Measurements from ENCODE around the gene DACH1.

Gene DACH1

DNA sequence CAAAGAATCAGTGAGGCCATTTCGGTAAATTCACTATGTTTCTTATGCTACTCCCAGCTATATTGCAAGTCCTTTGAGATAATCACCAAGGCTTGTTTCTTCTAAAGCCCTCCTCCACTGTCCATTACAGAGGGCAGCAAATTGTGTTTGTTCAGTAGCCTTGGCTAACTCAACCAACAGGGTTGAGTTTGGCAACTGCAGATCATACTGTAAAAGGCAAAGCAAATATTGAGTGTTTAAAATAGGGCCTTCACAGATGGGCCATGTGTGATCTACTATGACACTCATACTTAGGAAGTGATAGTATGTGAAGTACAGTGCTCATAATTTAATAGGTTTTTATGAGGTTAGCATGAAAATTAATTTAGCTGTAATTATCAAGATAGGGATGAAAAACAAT, 171.3 kb downstream of the DACH1 start:
- no peaks in the 10 kb centered on the region for H3K27me3 ChIP-seq (ENCODE audit: control insufficient read depth in 5 of 5, insufficient read depth in 4 of 5, low read length in 5 of 5)
- H3K36me3 ChIP-seq (ENCODE audit: control insufficient read depth in 5 of 5, insufficient read depth in 5 of 5, low read length in 5 of 5) = no peaks in the 10 kb centered on the region
- no peak overlapping the region for H3K4me3 ChIP-seq (ENCODE audit: low read depth in 1 of 5, low read length in 5 of 5)
- no peaks in the 10 kb centered on the region for H3K9me3 ChIP-seq (ENCODE audit: control insufficient read depth in 5 of 5, low read length in 5 of 5)
- no peak overlapping the region for H3K9ac ChIP-seq (ENCODE audit: low read length in 5 of 5)
- H3K4me1 ChIP-seq (ENCODE audit: control insufficient read depth in 5 of 5, insufficient read depth in 5 of 5, low read length in 5 of 5) = no peaks in the 10 kb centered on the region
- no peak overlapping the region for H3K27ac ChIP-seq (ENCODE audit: low read depth, low read length)

DNA sequence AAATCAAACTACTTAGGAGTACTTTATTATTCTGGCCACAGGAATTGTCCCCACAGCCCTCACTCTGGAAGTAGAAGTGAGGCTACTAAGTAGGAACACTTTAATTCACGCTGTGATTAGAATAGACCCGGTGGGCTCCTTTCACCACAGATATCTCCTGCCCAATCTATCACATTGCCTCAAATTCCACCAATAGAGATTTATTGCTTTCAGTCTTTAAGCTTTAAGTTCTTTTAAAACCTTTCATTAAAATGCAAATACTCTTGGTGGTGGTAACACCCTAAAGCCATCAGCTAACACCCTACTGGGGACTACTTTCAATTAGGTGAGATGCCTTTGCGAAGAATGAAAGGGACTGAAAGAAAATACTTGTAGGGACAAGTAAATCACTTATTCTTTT, 181.9 kb downstream of the DACH1 start:
- H3K4me1 ChIP-seq (ENCODE audit: control insufficient read depth in 5 of 5, insufficient read depth in 5 of 5, low read length in 5 of 5) = peaks cover 0 to 4% (median 0%) of the 10 kb centered on the region in 5 donors
- H3K27ac ChIP-seq (ENCODE audit: low read depth, low read length) = no peak overlapping the region
- no peaks in the 10 kb centered on the region for H3K27me3 ChIP-seq (ENCODE audit: control insufficient read depth in 5 of 5, insufficient read depth in 4 of 5, low read length in 5 of 5)
- no peaks in the 10 kb centered on the region for H3K9me3 ChIP-seq (ENCODE audit: control insufficient read depth in 5 of 5, low read length in 5 of 5)
- no peaks in the 10 kb centered on the region for H3K36me3 ChIP-seq (ENCODE audit: control insufficient read depth in 5 of 5, insufficient read depth in 5 of 5, low read length in 5 of 5)
- H3K4me3 ChIP-seq (ENCODE audit: low read depth in 1 of 5, low read length in 5 of 5) = no peak overlapping the region
- H3K9ac ChIP-seq (ENCODE audit: low read length in 5 of 5) = no peak overlapping the region

DNA sequence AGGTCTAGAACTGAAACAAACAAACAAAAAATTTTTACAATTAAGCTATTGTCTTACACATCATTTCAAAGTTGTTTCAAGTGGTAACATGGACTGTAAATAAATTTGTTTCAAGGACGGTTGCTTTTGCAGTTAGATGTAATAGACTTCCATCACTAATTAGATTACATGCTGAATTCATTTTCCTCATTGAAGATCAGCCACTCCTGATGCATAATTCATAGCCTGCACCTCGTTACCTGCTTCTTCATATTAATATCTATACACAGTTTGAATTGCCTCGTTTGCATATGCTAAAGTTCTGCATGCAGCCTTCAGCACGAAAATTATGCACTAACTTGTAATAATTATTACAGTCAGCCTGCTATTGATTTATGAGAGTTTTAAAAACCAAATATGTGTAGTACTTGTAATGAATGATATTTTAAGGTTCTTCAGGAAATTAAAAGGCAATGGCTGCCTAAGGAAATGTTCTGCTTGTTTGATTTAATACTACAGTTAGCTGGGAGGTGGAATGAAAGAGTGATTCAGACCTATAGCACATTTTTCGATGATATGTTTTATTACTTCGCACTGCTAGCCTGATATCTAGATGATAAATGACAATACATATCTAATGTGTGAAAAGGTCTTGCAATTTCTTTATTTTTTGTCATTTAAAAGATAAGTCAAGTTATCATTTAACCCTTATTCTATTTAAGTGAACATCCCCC, 184.9 kb downstream of the DACH1 start:
- H3K27me3 ChIP-seq (ENCODE audit: control insufficient read depth in 5 of 5, insufficient read depth in 4 of 5, low read length in 5 of 5) = no peaks in the 10 kb centered on the region
- H3K9me3 ChIP-seq (ENCODE audit: control insufficient read depth in 5 of 5, low read length in 5 of 5) = no peaks in the 10 kb centered on the region
- no peak overlapping the region for H3K27ac ChIP-seq (ENCODE audit: low read depth, low read length)
- H3K9ac ChIP-seq (ENCODE audit: low read length in 5 of 5) = no peak overlapping the region
- H3K4me1 ChIP-seq (ENCODE audit: control insufficient read depth in 5 of 5, insufficient read depth in 5 of 5, low read length in 5 of 5) = peaks cover 0 to 4% (median 0%) of the 10 kb centered on the region in 5 donors
- no peaks in the 10 kb centered on the region for H3K36me3 ChIP-seq (ENCODE audit: control insufficient read depth in 5 of 5, insufficient read depth in 5 of 5, low read length in 5 of 5)
- no peak overlapping the region for H3K4me3 ChIP-seq (ENCODE audit: low read depth in 1 of 5, low read length in 5 of 5)

DNA sequence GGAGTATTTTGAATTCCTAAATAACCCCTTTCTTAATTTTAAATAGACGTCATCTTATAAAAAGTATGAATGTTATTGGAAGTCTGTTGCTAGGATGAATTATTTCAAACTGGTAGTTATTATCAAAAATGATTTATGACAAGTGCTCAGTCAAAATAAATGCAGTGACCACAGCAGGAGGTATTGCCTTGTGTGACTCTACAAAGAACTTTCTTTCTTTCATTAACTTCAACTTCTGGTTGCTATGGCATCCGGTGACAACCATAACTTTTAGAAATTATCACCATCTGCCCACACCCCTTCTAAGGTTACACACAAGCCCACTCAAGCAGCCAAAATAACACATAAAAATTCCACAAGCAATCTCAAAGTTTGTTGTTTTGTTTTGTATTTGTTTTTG, 189.9 kb downstream of the DACH1 start:
- H3K27ac ChIP-seq (ENCODE audit: low read depth, low read length) = no peak overlapping the region
- no peaks in the 10 kb centered on the region for H3K36me3 ChIP-seq (ENCODE audit: control insufficient read depth in 5 of 5, insufficient read depth in 5 of 5, low read length in 5 of 5)
- no peak overlapping the region for H3K9ac ChIP-seq (ENCODE audit: low read length in 5 of 5)
- no peaks in the 10 kb centered on the region for H3K9me3 ChIP-seq (ENCODE audit: control insufficient read depth in 5 of 5, low read length in 5 of 5)
- no peak overlapping the region for H3K4me3 ChIP-seq (ENCODE audit: low read depth in 1 of 5, low read length in 5 of 5)
- H3K4me1 ChIP-seq (ENCODE audit: control insufficient read depth in 5 of 5, insufficient read depth in 5 of 5, low read length in 5 of 5) = no peaks in the 10 kb centered on the region
- H3K27me3 ChIP-seq (ENCODE audit: control insufficient read depth in 5 of 5, insufficient read depth in 4 of 5, low read length in 5 of 5) = no peaks in the 10 kb centered on the region

DNA sequence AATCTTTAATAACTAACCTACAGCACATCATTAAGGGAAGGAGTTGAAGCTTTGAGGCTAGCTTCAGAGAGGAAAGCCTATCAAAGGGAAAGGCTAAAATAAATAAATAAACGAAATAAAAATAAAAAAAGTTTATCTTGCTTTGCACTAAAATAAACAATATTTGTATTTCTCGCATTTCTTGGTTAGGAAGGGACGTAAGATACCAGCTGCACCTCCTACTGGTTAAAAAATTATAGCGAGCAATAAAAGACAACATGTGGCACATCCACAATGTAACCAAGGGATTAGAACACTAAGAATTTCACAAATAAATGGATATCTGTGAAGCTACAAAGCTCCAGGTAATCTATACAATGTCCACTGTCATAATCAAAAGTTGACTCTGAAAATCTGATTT, 194.5 kb downstream of the DACH1 start:
- Histone ChIP-seq H3K27me3 (ENCODE audit: control insufficient read depth in 5 of 5, insufficient read depth in 4 of 5, low read length in 5 of 5) (no peaks in the 10 kb centered on the region), H3K9me3 (ENCODE audit: control insufficient read depth in 5 of 5, low read length in 5 of 5) (no peaks in the 10 kb centered on the region), H3K9ac (ENCODE audit: low read length in 5 of 5) (no peak overlapping the region), H3K27ac (ENCODE audit: low read depth, low read length) (no peak overlapping the region), H3K4me3 (ENCODE audit: low read depth in 1 of 5, low read length in 5 of 5) (no peak overlapping the region), H3K36me3 (ENCODE audit: control insufficient read depth in 5 of 5, insufficient read depth in 5 of 5, low read length in 5 of 5) (no peaks in the 10 kb centered on the region), H3K4me1 (ENCODE audit: control insufficient read depth in 5 of 5, insufficient read depth in 5 of 5, low read length in 5 of 5) (no peaks in the 10 kb centered on the region)

DNA sequence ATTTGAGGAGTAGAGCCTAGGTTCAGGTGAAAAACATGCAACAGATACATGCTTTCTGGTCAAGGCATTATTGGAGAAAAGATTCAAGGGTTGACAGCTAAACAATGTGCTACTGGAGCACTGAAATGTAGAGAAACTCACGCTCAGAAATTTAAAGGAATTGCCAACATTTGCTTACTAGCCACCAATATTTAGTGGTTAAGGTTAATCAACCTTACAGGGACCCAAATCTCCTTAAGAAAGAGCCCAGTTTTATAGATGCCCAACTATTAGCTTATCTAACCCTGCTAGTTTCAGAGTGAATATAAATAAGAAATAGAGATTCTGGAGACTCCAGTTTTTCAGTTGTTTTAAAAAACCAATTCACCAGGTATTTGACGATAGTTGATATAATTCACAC, 203.6 kb downstream of the DACH1 start:
- no peaks in the 10 kb centered on the region for H3K27me3 ChIP-seq (ENCODE audit: control insufficient read depth in 5 of 5, insufficient read depth in 4 of 5, low read length in 5 of 5)
- no peaks in the 10 kb centered on the region for H3K36me3 ChIP-seq (ENCODE audit: control insufficient read depth in 5 of 5, insufficient read depth in 5 of 5, low read length in 5 of 5)
- no peak overlapping the region for H3K4me3 ChIP-seq (ENCODE audit: low read depth in 1 of 5, low read length in 5 of 5)
- H3K9me3 ChIP-seq (ENCODE audit: control insufficient read depth in 5 of 5, low read length in 5 of 5) = no peaks in the 10 kb centered on the region
- H3K4me1 ChIP-seq (ENCODE audit: control insufficient read depth in 5 of 5, insufficient read depth in 5 of 5, low read length in 5 of 5) = peaks cover 0 to 4% (median 0%) of the 10 kb centered on the region in 5 donors
- no peak overlapping the region for H3K27ac ChIP-seq (ENCODE audit: low read depth, low read length)
- no peak overlapping the region for H3K9ac ChIP-seq (ENCODE audit: low read length in 5 of 5)

DNA sequence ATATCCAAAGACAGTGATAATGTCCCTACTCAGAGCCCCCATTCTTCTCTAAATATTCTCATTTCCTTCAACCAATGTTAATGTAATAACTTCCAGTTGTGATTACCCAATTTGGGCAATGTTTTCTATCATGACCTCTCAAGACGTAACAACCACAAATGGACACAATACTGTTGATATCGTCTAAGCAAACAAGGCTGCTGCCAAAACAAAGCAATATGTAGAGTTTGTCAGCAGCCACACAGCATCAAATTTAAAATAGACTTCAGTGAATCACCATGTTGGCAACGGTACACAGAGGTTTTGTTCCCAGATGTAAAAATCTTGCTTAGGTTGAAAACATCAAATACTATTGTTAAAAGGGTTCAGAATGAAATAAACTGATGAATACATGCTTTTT, 205.1 kb downstream of the DACH1 start:
- peaks cover 0 to 4% (median 0%) of the 10 kb centered on the region in 5 donors for H3K4me1 ChIP-seq (ENCODE audit: control insufficient read depth in 5 of 5, insufficient read depth in 5 of 5, low read length in 5 of 5)
- H3K27me3 ChIP-seq (ENCODE audit: control insufficient read depth in 5 of 5, insufficient read depth in 4 of 5, low read length in 5 of 5) = no peaks in the 10 kb centered on the region
- no peaks in the 10 kb centered on the region for H3K36me3 ChIP-seq (ENCODE audit: control insufficient read depth in 5 of 5, insufficient read depth in 5 of 5, low read length in 5 of 5)
- H3K27ac ChIP-seq (ENCODE audit: low read depth, low read length) = no peak overlapping the region
- H3K9ac ChIP-seq (ENCODE audit: low read length in 5 of 5) = no peak overlapping the region
- H3K4me3 ChIP-seq (ENCODE audit: low read depth in 1 of 5, low read length in 5 of 5) = no peak overlapping the region
- no peaks in the 10 kb centered on the region for H3K9me3 ChIP-seq (ENCODE audit: control insufficient read depth in 5 of 5, low read length in 5 of 5)

DNA sequence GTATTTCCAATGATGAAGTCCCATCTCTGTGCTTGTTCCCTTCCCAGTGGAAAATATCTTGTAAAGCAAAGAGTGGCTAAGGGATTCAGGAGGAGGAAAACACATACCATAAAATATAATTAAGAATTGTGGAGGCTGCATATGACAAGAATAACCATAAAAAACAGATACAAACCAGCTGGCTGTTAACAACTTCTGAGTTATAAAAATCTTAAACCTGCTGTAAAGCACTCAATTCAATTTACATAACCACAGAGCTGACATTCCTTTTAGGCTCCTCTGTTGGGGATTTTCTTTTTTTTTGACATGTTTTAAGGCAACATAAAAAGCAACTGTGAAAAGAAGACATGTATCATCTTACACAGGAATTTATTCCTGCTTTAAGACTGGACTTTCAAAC, 207.6 kb downstream of the DACH1 start:
- Histone ChIP-seq H3K4me1 (ENCODE audit: control insufficient read depth in 5 of 5, insufficient read depth in 5 of 5, low read length in 5 of 5) (peaks cover 0 to 4% (median 0%) of the 10 kb centered on the region in 5 donors), H3K4me3 (ENCODE audit: low read depth in 1 of 5, low read length in 5 of 5) (no peak overlapping the region), H3K9ac (ENCODE audit: low read length in 5 of 5) (no peak overlapping the region), H3K27me3 (ENCODE audit: control insufficient read depth in 5 of 5, insufficient read depth in 4 of 5, low read length in 5 of 5) (no peaks in the 10 kb centered on the region), H3K36me3 (ENCODE audit: control insufficient read depth in 5 of 5, insufficient read depth in 5 of 5, low read length in 5 of 5) (no peaks in the 10 kb centered on the region), H3K27ac (ENCODE audit: low read depth, low read length) (no peak overlapping the region), H3K9me3 (ENCODE audit: control insufficient read depth in 5 of 5, low read length in 5 of 5) (no peaks in the 10 kb centered on the region)

- H3K4me1 ChIP-seq (ENCODE audit: control insufficient read depth in 5 of 5, insufficient read depth in 5 of 5, low read length in 5 of 5) = no peaks in the 10 kb centered on the region
- H3K27ac ChIP-seq (ENCODE audit: low read depth, low read length) = no peak overlapping the region
- H3K9me3 ChIP-seq (ENCODE audit: control insufficient read depth in 5 of 5, low read length in 5 of 5) = no peaks in the 10 kb centered on the region
- no peaks in the 10 kb centered on the region for H3K27me3 ChIP-seq (ENCODE audit: control insufficient read depth in 5 of 5, insufficient read depth in 4 of 5, low read length in 5 of 5)
- H3K9ac ChIP-seq (ENCODE audit: low read length in 5 of 5) = no peak overlapping the region
- H3K36me3 ChIP-seq (ENCODE audit: control insufficient read depth in 5 of 5, insufficient read depth in 5 of 5, low read length in 5 of 5) = no peaks in the 10 kb centered on the region
- H3K4me3 ChIP-seq (ENCODE audit: low read depth in 1 of 5, low read length in 5 of 5) = no peak overlapping the region
These were observed 221.5 kb downstream of the DACH1 start for GRCh38 chr13:71645467-71645866.

DNA sequence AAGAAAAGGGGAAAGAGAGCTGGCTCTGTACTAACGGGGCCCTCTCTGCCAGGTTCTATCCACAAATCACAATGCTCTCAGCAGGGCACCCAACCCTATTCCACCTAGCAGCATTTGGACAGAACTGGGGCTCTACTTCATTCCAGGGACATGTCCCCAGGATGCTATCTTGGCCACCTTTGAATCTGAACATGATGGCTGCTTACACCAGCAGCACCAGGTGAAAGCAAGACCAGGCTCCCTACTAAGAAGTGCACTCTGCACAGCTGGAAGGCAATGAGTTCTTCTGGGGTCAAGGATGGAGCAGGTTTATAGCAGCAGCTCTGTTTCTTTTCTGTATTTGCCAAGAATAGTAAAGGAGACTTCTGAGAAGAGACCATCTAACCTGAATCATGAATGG, 222.4 kb downstream of the DACH1 start:
- no peaks in the 10 kb centered on the region for H3K27me3 ChIP-seq (ENCODE audit: control insufficient read depth in 5 of 5, insufficient read depth in 4 of 5, low read length in 5 of 5)

More for the DNA sequence above, 222.4 kb downstream of the DACH1 start:
- no peak overlapping the region for H3K4me3 ChIP-seq (ENCODE audit: low read depth in 1 of 5, low read length in 5 of 5)
- no peak overlapping the region for H3K9ac ChIP-seq (ENCODE audit: low read length in 5 of 5)
- H3K27ac ChIP-seq (ENCODE audit: low read depth, low read length) = no peak overlapping the region
- H3K36me3 ChIP-seq (ENCODE audit: control insufficient read depth in 5 of 5, insufficient read depth in 5 of 5, low read length in 5 of 5) = no peaks in the 10 kb centered on the region
- H3K9me3 ChIP-seq (ENCODE audit: control insufficient read depth in 5 of 5, low read length in 5 of 5) = no peaks in the 10 kb centered on the region
- no peaks in the 10 kb centered on the region for H3K4me1 ChIP-seq (ENCODE audit: control insufficient read depth in 5 of 5, insufficient read depth in 5 of 5, low read length in 5 of 5)
